Measurements from ENCODE around the gene AKAP13.

AKAP13 gene

DNA sequence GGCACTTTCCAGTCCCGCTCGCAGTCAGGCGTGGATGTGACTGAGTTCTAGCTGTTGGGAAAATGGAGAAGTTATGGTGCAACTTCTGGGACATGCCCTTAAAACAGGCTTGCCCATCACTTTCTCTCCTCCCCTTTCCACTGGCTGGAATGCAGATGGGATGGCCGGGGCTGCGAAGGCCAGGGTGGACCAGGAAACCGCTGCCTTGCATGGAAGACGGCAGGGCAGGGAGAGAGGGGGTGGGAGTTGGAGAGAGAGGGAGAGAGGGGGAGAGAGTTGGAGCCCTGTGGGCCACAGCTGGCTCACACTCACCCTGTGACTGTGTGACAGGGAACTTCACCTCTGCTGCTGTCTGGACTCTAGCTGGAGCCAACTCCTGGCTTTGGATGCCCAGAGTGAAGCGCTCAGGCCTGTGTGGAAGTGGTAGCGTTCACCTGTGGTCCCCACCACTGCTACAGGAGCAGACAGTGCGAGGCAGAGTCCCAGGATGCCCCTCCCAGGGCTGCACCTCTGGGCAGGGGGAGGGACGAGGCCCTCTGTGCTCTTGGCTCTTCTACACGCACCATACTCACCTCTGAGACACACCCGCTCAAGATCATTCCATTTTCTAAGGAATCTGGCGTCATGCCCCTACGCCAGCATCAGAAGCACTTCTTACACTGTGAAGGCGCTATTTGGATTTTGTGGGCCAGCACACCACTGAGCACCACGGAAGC lies 377.7 kb downstream of the AKAP13 start:
- DNase-seq (ENCODE audit: low read depth, low spot score) = no peak
- no peak overlapping the region for H3K4me3 ChIP-seq (ENCODE audit: low read length)

DNA sequence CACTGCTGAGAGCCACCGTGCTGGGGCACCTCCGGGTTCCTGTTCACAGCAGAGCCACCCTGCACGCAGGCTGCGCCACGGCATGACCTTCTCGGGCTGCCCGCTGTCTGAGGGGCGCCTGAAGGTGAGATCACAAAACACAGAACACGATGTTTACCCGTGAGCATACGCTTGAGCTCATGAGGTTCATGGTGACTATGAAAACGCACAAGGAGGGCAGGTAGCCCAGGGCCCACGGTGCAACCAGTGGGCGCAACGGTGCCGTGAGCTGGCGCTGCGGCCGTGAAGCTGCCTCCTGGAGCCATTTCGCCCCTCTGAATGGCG lies 378.2 kb downstream of the AKAP13 start:
- H3K4me3 ChIP-seq (ENCODE audit: low read length) = no peak overlapping the region
- DNase-seq (ENCODE audit: low read depth, low spot score) = no peak

DNA sequence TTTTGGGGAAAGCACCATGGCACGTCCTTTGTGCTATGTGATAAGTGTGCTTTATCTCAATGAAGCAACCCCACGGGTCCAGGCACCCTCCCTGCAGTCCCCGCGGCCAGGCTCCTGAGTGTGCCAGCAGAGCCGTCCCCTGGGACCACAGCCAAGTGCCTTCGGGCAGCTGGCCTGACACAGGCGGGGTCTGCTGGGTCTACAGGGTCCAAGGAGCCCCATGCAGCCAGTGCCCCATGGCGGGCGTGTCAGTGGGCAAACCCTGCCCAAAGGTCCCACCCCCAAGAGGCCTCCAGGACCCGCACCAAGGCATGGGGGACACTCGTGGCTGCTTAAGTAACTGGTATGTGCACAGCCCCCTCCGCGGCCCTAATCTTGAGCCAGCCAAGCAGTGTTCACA lies 379.0 kb downstream of the AKAP13 start:
- H3K4me3 ChIP-seq (ENCODE audit: low read length) = no peak overlapping the region
- DNase-seq (ENCODE audit: low read depth, low spot score) = no peak

DNA sequence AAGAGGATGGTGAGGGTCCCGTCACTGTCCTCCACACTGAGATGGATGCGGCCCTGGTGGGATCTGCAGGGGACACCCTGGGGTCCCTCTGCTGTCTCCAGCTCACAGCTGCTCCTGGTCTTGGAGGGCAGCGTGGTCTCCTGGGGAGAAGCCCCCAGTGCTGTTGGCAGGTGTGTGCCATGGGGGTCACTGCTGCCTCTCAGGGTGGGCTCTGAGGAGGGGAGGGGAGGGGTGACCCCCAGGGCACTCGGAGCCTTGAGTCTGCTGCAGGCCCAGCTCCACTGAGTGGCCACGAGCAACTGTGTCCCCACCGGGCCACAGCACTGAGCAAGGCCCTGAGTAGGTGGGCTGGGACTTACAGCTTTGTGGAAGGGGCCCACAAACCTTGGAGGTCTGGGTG lies 379.6 kb downstream of the AKAP13 start:
- H3K4me3 ChIP-seq (ENCODE audit: low read length) = no peak overlapping the region
- no peak for DNase-seq (ENCODE audit: low read depth, low spot score)

DNA sequence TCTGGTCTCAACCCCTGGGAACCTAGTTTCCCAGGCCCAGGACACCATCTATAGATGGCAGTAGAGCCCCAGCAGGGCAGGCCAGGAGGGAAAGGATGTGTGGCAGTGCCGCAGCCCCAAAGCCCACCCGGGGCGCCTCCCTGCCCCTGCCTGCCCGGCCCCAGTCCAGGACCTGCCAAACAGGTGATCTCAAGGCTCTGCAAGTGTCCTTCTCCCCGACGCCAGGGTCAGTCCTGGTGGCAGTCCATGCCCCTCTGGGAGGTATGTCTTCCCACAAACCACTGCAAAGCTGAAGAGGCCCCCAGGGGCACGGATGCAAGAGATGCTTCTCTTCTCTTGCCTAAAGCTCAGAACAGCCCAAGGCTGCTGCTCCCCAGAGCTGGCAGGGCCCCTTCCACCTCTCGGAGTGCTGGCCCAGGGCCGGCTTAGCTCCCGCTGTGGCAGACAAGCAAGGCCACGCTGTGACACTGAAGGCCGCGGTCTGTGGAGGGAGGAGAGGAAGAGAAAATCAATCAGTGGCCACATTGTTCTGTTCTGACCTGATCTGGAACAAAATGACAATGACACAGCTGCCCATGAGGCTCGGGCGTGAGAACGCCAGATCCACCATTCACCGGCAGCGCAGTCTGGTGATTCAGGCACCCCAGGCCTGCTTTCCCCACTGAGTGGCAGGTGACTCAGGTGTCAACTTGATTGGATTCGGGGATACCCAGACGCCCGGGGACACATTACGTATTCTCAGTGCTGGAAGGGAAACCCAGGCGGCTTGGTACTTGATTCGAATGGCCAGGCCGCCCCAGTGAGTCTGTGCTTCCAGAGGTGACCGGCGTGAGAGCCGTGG lies 380.3 kb downstream of the AKAP13 start:
- DNase-seq (ENCODE audit: low read depth, low spot score) = no peak
- no peak overlapping the region for H3K4me3 ChIP-seq (ENCODE audit: low read length)

DNA sequence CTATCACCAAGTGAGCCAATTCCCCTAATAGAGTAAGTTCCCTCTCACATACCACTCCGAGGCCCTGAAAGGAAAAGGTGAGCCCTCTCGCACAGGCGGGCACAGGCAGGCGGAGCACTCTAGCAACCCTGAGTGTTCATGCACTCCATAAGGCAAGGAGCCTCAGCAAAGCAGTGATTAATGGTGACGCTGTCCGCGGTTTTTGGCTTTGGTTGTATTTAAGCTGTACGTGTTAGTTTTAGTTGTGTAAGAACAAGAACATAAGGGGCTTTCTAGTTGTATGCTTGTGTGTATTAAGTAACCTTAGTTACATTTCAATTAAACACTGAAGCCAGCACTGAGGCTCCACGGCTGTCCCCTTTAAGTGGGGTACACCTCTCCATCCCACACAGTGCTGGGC lies 381.2 kb downstream of the AKAP13 start:
- no peak for DNase-seq (ENCODE audit: low read depth, low spot score)
- H3K4me3 ChIP-seq (ENCODE audit: low read length) = no peak overlapping the region

DNA sequence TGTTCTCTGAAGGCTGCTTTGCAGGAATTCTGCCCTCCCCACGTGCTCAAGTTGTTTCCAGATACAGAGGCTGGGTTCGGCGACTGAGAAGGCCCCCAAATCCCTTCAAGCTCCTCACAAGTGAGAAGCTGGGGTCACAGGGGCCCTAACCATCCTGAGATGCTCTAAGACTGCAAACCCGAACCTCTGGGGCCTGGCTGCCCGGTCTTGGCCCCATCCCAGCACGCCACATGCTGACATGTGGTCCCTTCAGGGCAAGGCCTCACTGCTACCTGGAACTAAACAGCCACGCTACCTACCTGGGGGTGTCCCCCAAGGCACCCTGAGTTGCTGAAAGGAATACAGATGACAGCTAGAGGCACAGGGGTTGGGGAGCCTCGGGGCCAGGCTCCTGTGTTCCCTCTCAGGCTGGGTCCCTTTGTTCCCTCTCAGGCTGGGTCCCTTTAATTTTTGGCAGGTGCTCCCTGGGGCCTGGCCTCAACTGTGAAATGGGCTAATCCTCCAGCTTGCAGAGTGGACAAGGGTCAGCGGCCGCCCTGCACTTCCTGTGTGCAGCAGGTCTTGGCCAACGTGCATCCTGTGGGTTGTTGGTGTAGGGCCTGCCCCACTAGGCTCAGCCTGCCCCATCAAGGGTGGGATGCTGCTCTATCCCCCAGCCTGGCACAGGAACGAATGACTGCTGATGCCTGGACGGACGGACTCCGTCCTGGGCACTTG lies 381.8 kb downstream of the AKAP13 start:
- no peak for DNase-seq (ENCODE audit: low read depth, low spot score)
- no peak overlapping the region for H3K4me3 ChIP-seq (ENCODE audit: low read length)

DNA sequence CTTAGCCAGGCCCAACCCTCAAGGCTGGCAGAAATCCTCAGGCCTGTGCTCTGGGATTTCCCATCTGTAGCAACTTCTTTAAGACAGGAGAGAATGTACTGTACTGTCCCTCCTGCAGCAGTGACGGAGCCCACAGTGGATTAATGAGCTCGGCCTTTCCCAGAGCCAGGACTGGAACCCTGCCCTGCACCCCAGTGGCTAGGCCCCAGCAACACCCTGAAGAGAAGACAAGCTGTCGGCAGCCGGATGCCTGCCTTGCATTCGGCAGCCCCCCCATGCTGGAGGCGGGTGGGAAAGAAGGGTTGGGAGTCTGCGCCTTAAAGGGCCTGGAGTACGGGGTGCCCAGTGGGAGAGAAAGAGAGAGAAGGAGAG lies 382.3 kb downstream of the AKAP13 start:
- no peak for DNase-seq (ENCODE audit: low read depth, low spot score)
- H3K4me3 ChIP-seq (ENCODE audit: low read length) = no peak overlapping the region

DNA sequence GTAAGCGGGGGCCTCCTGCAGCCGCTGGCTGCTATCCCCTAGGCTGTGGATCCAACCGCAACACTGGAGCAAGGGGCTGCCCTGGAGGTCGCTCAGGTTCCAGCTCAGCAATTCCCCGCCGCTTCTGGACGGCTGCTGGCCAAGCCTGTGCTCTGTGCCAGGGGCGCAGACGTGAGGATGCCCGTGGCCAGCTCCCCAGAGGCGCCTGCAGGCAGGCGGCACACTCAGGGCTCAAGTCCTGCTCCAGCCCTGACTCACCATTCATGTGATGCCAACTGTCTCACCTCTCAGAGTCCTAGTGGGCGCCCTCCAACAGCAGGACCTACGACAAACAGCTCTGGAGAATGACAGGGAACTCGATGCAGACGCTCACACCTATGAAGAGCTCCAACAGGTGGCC lies 382.8 kb downstream of the AKAP13 start:
- H3K4me3 ChIP-seq (ENCODE audit: low read length) = no peak overlapping the region
- no peak for DNase-seq (ENCODE audit: low read depth, low spot score)

DNA sequence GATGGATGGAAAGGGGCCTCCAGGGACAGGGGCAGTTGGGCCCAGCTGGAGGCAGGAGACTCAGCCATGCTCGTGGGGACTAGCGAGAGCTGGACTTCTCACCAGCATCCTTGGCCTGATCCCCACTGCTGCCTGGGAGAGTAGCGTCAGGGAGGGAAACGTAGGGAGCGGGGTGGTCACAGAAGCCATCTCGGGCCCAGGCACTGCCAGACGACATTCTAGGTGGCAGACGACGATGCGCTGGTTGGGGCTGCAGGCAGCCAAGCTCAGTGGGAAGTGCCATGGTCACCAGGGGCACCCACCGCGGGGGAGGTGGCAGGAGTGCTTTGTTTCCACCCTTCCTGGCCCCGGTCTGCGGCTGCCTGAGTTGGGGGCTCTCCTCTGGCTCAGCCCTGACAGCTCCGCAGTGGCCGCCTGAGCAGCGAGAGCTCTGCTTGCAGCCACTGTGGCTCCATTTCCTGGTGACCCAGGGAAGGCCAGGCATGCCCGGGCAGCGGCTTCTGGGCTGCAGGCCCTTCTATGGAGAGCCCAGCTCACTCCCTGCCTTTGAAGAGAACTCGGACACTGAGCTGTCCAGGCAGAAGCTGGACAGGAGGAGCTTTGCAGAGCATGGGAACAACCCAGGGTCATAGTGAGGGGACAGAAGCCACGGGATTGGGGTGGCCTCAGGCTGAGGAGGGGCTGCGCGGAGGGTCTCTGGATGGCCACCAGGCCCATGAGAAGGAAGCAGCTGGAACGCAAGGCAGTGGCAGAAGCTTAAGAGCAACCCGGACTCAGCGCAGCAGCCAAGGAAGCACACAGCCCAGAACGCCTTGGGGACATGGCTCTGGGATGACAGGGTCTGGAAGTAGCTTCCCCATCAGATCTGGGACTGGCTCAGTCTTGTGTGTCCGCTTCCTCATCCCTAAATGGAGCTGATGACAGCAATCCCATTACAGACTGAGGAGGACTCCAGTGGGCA lies 383.6 kb downstream of the AKAP13 start:
- no peak for DNase-seq (ENCODE audit: low read depth, low spot score)
- H3K4me3 ChIP-seq (ENCODE audit: low read length) = no peak overlapping the region

DNA sequence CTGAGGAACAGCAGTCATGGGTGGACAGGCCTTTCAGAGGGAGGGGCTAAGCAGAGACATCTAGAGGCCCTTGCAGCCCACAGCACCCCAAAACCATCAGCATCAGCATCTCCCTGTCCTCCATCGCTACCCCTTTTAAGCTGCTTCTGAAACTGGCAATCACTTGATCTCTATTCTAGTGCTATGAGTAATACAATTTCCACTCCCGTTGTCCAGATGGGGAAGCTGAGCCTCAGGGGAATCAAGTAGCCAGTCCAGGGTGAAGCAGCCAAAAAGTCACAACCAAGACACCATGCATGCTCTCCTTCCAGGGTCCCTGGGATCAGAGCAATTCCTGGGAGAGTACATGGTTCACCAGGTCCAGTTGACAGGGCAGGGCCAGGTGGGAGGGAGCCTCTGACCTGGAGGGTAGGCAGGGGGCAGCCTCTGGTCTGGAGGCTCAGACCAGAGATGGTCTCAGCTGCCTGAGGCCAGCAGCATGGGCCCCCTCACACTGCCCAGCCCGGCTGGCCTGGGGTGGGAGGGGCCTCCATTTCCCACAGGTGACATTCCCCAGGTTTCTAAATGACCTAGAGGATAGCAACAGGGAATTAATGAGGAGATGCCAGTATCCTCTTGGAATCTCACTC lies 384.4 kb downstream of the AKAP13 start:
- DNase-seq (ENCODE audit: low read depth, low spot score) = no peak

DNA sequence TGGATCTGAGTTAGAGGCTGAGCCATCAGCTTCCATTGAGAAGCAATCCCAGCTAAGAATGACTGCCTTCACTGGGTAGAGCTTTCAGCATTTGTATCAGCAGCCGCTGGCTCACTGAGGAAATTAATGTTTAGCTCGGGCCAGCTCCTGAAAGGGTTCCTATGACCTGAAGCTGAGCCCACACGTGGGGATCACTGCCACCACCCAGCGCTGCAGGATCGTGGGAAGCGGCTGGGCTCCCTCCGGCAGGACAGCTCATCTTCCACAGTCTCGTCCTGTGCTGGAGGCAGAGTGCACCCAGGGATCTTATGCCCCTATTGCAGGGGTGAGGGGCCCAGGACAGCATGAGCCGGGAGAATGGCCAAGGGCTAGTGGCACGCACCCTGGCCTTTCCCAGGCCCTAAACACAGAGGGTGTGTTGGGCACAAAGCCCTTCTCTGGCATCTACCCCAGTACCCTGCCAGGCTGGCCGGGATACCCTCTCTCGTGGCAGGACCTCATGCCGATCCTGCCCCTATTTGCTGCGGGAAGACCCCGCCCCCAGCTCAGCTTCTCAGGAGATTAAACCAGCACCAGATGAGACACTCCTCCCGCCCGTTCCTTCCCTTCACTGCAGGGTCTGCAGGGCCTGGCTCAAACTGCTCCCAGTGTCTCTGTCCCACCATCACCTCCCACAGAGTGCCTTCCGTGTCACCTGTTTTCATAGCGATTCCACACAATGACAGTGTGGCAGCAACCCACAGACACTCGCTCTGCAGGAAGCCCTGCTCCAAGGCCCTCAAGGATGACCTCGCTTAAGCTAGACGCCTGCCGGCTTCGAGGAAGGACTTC lies 385.8 kb downstream of the AKAP13 start:
- DNase-seq (ENCODE audit: low read depth, low spot score) = no peak
- no peak overlapping the region for H3K4me3 ChIP-seq (ENCODE audit: low read length)

More for the DNA sequence above, 384.4 kb downstream of the AKAP13 start:
- H3K4me3 ChIP-seq (ENCODE audit: low read length) = no peak overlapping the region

DNA sequence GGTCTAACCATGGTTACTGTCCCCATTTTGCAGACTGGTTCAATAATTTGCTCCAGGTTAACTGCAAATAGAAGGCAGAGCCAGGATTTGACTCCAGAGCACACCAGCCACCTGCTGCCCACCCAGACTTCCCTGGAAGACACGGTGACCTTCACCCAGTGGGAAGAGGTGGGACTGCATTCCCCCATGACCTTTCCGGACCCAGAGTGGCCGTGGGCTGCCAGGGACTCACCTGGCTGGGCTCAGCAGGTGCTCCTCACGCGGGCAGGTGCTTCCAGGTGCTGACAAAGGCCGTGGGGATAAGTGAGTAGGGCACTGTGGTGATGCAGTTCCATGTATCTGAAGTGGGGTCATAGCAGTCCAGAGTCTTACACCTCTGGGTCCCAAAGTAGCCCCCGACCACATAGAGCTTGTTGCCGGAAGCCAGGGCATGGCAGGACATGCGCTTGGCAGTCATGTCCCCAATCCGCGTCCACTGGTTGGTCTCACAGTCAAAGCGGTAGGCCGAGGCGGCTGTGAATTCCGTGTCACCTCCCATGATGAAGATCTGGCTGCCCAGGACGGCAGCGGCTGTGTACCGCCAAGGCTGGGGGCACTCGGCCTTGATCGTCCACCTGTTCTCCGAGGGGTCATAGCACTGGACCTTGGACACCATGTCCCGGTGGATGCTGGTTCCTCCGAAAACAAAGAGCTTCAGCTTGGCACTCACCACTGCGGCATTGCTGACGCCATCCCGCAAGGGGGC lies 387.6 kb downstream of the AKAP13 start:
- DNase-seq (ENCODE audit: low read depth, low spot score) = no peak
- no peak overlapping the region for H3K4me3 ChIP-seq (ENCODE audit: low read length)

DNA sequence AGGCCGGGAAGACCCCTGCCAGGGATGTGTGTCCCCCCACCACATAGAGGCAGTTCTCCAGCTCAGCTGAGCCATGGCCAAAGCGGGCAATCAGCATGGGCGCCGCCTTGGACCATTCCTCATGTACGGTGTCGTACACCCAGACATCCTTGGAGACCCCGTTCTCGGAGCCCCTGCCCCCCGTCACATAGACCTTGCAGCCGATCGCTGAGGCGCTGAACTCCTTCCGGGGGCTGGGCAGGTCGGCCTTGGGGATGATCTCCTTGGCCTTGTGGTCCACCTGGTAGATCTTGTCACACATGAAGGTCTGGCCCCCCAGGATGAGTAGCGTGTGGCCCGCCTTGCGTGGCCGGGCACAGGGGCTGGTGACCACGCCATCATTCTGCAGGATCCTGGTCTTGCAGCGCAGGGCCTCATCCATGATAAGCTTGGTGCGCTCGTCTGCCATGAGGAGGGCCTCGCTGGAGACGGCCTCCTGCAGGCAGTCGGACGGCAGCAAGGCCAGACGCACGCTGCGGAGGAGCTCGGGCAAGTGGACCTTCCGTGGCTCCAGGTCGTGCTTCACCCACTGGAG lies 388.3 kb downstream of the AKAP13 start:
- no peak overlapping the region for H3K4me3 ChIP-seq (ENCODE audit: low read length)
- no peak for DNase-seq (ENCODE audit: low read depth, low spot score)

DNA sequence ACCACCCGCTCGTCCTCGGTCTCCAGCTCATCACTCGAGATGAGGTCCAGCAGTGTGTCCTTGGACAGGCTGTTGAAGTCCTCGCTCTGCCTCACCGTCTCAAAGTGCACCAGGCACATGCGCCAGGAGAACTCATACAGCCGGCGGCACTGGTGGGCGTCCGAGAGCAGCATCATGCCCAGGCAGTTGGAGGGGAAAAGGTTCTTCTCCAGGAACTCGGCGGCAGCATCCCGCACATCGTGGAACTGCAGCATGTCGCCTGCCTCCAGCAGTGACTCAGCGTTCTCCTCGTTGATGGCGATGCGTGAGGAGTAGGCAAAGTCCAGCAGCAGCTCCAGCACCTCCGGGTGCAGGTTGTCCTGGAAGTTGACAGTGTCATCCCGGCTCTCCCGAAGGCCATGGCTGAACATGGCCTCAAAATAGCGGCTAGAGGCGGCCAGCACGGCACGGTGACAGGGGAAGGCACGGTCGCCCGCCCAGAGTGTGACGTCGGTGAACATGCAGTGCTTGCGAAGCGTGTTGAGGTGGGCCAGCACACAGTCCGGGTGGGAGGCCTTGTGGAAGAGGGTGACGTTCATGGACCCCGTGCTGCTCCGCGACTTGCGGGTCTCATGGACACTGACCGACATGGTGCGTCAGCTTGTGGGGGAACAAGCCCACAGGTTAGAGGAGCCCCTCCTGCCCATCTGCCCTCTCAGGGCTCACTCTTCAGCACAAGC lies 388.9 kb downstream of the AKAP13 start:
- DNase-seq (ENCODE audit: low read depth, low spot score) = no peak
- no peak overlapping the region for H3K4me3 ChIP-seq (ENCODE audit: low read length)
